Measurements from ENCODE around the gene NOP53. TPM values are rescaled to one million over a fixed set of nuclear protein-coding genes. Genes with fewer than 3 reads are reported as not detected.

Gene NOP53
- total RNA-seq, 4 donors from 2014 or later = 141 to 262 (median 150) TPM

DNA sequence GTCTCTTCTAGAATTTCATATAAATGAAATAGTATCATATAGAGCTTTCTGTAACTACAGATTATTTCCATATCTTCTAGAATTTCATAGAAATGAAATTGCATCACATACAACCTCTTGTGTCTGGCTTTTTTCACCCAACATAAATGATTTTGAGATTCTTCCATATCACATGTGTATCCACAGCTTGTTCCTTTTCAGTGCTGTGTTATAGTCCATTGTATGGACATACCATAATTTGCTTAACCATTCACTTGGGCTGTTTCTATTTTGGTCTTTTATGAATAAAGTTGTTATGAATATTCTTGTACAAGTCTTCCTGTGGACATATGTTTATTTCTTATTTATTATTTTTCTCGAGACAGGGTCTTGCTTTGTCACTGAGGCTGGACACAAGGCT is 47.3 kb downstream of the NOP53 start:
- intact Hi-C loops (cut with DNase I; ENCODE audit: low total_unique reads) (no loop called here), in situ Hi-C loops (cut with MboI; ENCODE audit: low sequenced_read_pairs in 4 of 4) (loop anchor here in 1 of 4 donors (5.0 kb wide), 1 partner anchor 80 kb away; the partner anchor contains the start of gene EHD2)
- Histone ChIP-seq H3K36me3 (no peaks in the 10 kb centered on the region), H3K27ac (no peak overlapping the region), H3K9me3 (no peaks in the 10 kb centered on the region), H3K27me3 (no peaks in the 10 kb centered on the region), H3K4me3 (no peak overlapping the region), H3K4me1 (no peaks in the 10 kb centered on the region)
- no peak for DNase-seq
- no peak for ATAC-seq
- no peak for TF ChIP-seq POLR2A (IDR thresholded peaks at IDR 0.05)
- TF ChIP-seq, protein P1, sequence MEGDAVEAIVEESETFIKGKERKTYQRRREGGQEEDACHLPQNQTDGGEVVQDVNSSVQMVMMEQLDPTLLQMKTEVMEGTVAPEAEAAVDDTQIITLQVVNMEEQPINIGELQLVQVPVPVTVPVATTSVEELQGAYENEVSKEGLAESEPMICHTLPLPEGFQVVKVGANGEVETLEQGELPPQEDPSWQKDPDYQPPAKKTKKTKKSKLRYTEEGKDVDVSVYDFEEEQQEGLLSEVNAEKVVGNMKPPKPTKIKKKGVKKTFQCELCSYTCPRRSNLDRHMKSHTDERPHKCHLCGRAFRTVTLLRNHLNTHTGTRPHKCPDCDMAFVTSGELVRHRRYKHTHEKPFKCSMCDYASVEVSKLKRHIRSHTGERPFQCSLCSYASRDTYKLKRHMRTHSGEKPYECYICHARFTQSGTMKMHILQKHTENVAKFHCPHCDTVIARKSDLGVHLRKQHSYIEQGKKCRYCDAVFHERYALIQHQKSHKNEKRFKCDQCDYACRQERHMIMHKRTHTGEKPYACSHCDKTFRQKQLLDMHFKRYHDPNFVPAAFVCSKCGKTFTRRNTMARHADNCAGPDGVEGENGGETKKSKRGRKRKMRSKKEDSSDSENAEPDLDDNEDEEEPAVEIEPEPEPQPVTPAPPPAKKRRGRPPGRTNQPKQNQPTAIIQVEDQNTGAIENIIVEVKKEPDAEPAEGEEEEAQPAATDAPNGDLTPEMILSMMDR (IDR thresholded peaks at IDR 0.05 in 4 of 5, conservative IDR thresholded peaks at IDR 0.05 in 1 of 5) = no peak

DNA sequence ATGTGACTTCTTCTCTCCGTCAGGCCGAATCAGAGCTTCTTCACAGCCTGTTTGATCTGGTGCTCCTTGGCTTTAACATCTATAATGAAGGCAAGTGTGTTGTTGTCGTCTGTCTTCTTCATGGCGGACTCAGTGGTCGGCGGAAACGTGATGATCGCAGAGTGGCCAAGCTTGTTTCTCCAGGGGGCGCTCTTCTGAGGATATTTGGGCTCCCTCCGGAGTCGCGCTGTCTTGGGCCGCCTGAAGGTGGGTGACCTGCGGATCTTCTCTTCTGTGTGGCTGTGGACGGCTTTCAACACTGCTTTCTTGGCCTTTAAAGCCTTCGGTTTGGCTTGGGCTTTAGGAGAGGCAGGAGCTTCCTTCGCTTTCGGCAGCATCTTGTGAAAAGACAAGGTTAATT is 49.2 kb downstream of the NOP53 start:
- in situ Hi-C loops (cut with MboI; ENCODE audit: low sequenced_read_pairs in 4 of 4) = loop anchor here in 1 of 4 donors (5.0 kb wide), 1 partner anchor 82 kb away; the partner anchor contains the start of gene EHD2
- Histone ChIP-seq H3K27me3 (no peaks in the 10 kb centered on the region), H3K36me3 (no peaks in the 10 kb centered on the region), H3K4me3 (no peak overlapping the region), H3K27ac (no peak overlapping the region), H3K9me3 (no peaks in the 10 kb centered on the region), H3K4me1 (no peaks in the 10 kb centered on the region)
- TF ChIP-seq, protein P1 (IDR thresholded peaks at IDR 0.05 in 4 of 5, conservative IDR thresholded peaks at IDR 0.05 in 1 of 5) = no peak
- TF ChIP-seq POLR2A (IDR thresholded peaks at IDR 0.05) = no peak
- DNase-seq (no peak), ATAC-seq (no peak)
- intact Hi-C loops (cut with DNase I; ENCODE audit: low total_unique reads) = no loop called here

DNA sequence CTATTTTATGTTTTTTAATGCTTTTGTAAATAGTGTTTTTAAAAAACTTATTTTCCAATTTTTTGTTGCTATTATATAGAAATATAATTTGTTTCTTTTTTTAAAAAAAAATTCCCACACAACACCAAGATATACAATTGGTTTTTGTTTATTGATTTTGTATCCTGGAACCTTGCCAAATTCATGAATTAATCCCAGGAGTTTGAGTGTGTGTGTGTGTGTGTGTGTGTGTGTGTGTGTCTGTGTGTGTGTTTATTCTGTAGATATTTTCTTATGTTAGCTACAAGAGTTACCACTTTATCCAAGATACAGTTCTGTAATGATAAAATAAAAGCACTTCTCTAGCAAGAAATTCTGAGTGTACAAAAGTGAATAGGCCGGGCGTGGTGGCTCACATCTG is 51.4 kb downstream of the NOP53 start:
- no peaks in the 10 kb centered on the region for H3K9me3 ChIP-seq
- intact Hi-C loops (cut with DNase I; ENCODE audit: low total_unique reads) (no loop called here), in situ Hi-C loops (cut with MboI; ENCODE audit: low sequenced_read_pairs in 4 of 4) (no loop called here)
- DNase-seq (no peak), ATAC-seq (no peak)
- H3K4me1 ChIP-seq = no peaks in the 10 kb centered on the region
- H3K4me3 ChIP-seq = no peak overlapping the region
- H3K36me3 ChIP-seq = no peaks in the 10 kb centered on the region
- no peak overlapping the region for H3K27ac ChIP-seq
- no peaks in the 10 kb centered on the region for H3K27me3 ChIP-seq
- TF ChIP-seq POLR2A (IDR thresholded peaks at IDR 0.05) = no peak
- TF ChIP-seq, protein P1 (IDR thresholded peaks at IDR 0.05 in 4 of 5, conservative IDR thresholded peaks at IDR 0.05 in 1 of 5) = no peak

DNA sequence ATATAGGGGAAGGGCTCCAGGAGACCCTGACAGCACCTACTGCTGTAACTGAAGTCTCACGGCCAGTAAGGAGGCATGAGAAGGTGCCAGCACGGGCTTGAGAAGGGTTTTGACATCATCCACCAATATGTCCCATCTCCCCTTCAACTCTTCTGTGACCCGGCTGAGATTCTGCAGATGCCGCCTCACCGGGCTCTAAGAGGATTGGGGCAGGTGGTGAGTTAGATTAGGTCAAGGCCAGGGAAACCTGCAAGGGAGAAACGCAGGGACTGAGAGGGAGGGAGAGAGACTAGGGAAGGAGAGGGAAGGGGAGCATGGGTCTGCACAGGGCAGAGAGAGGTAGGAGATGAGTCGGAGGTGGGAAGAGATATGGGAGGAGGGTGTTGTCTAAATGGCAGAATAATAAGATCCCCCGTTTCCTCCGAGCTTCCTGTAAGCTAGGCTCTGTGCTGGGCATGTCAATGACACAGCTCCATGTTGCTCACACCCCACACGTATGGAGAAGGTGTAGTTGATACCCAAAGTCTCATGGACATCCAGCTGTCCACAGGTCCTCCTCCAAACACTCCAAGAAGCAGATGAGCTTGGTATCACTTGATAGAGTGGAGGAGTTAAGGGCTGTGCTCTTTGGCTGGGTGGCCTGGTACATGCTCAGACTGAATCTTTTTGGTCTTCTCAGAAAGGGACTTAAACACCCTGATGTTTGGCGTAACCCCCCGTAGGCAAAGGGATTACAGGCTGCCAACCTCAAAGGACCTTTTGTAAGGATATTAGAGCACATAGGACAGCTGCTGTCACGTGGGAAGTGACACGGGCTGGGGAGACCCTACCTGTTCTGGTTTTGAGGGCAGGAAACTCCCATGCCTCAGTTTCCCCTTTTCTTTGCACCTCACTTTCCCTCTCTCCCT is 52.9 kb downstream of the NOP53 start:
- no peaks in the 10 kb centered on the region for H3K27me3 ChIP-seq
- H3K36me3 ChIP-seq = no peaks in the 10 kb centered on the region
- H3K27ac ChIP-seq = no peak overlapping the region
- H3K4me3 ChIP-seq = no peak overlapping the region
- in situ Hi-C loops (cut with MboI; ENCODE audit: low sequenced_read_pairs in 4 of 4) (no loop called here), intact Hi-C loops (cut with DNase I; ENCODE audit: low total_unique reads) (no loop called here)
- TF ChIP-seq POLR2A (IDR thresholded peaks at IDR 0.05) = no peak
- TF ChIP-seq, protein P1 (IDR thresholded peaks at IDR 0.05 in 4 of 5, conservative IDR thresholded peaks at IDR 0.05 in 1 of 5) = no peak
- no peaks in the 10 kb centered on the region for H3K4me1 ChIP-seq
- ATAC-seq (no peak), DNase-seq (no peak)
- no peaks in the 10 kb centered on the region for H3K9me3 ChIP-seq
